ENCODE results near the gene HMGXB3. TPM values are rescaled to one million over a fixed set of nuclear protein-coding genes. Genes with fewer than 3 reads are reported as not detected.

HMGXB3 gene, protein sequence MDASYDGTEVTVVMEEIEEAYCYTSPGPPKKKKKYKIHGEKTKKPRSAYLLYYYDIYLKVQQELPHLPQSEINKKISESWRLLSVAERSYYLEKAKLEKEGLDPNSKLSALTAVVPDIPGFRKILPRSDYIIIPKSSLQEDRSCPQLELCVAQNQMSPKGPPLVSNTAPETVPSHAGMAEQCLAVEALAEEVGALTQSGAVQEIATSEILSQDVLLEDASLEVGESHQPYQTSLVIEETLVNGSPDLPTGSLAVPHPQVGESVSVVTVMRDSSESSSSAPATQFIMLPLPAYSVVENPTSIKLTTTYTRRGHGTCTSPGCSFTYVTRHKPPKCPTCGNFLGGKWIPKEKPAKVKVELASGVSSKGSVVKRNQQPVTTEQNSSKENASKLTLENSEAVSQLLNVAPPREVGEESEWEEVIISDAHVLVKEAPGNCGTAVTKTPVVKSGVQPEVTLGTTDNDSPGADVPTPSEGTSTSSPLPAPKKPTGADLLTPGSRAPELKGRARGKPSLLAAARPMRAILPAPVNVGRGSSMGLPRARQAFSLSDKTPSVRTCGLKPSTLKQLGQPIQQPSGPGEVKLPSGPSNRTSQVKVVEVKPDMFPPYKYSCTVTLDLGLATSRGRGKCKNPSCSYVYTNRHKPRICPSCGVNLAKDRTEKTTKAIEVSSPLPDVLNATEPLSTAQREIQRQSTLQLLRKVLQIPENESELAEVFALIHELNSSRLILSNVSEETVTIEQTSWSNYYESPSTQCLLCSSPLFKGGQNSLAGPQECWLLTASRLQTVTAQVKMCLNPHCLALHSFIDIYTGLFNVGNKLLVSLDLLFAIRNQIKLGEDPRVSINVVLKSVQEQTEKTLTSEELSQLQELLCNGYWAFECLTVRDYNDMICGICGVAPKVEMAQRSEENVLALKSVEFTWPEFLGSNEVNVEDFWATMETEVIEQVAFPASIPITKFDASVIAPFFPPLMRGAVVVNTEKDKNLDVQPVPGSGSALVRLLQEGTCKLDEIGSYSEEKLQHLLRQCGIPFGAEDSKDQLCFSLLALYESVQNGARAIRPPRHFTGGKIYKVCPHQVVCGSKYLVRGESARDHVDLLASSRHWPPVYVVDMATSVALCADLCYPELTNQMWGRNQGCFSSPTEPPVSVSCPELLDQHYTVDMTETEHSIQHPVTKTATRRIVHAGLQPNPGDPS (N-terminal part only)
- total RNA-seq, result 28.5 and 36.8 TPM in 2 replicates

DNA sequence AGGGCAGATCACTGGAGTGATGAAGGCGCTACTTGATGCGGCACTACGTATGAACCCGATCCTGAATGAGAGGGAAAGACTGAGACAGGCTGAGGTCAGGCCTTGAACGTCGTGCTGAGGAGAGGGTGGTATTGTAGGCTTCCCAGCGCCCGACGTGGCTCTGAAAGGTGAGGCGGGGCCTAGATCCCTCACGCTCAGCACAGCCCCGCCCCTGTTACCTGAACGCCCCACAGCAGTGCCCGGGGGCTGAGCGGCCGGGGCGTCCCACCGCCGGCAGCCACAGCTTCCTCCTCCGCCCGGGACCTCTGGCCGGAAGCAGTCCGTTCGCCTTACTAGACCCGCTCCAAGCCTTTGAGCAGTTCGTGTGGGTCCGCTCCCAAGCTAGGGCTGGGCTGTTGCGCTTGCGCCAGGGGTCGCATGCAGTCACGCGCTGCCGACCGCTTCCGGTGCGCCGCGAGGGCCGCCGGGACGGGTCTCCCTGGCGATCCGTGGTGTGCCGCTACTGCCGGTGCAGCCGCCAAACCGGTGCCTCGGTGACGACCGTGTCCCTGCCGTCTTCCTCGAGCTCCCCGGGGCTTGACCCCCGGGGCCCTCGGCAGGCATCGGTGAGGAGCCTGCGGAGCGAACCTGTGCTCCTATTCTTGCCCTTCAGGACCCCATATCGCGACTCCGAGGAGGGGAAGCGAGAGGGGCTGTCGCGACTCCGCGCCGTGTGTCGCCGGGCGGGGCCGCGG is at the start of gene HMGXB3, which contains the start of gene TIGD6:
HMGXB3 (plus strand) TSS at position 484 of the 734 bp plus-strand sequence. CDS start 4,114 bp downstream, outside the sequence.
TIGD6 (minus strand) TSS at position 399 of the 734 bp plus-strand sequence. CDS start 4,306 bp downstream, outside the sequence.
- Mint-ChIP-seq H3K36me3 (ENCODE audit: low read depth) (peaks cover 34% of the 10 kb centered on the region), H3K27me3 (no peaks in the 10 kb centered on the region), H3K4me3 (peak within 1 kb of the TSS; percentile 95), H3K9me3 (no peaks in the 10 kb centered on the region), H3K4me1 (peaks cover 28% of the 10 kb centered on the region), H3K27ac (peak within 1 kb of the TSS; percentile 91)
- intact Hi-C loops (cut with micrococcal nuclease), result loop anchor here (1.0 to 5.0 kb wide), 9 partner anchors 40 to 1772 kb away; partner anchors contain the start of genes CSNK1A1, G3BP1, PPARGC1B and SLC26A2
- ATAC-seq (ENCODE audit: low read depth), result peak; percentile 85
- DNase-seq, result peak; percentile 87
- ChIA-PET POLR2A (interaction anchor here (0.7 to 2.6 kb wide), 10 partner anchors 10 to 450 kb away, joined by 3 to 39 read pairs (median 4); partner anchors contain the start of genes CD74, CSNK1A1 and SLC26A2), CTCF (interaction anchor here (1.0 to 2.8 kb wide), 4 partner anchors 10 to 169 kb away, joined by 3 to 10 read pairs (median 6); no protein-coding TSS in a partner anchor)
- TF ChIP-seq, protein P1, sequence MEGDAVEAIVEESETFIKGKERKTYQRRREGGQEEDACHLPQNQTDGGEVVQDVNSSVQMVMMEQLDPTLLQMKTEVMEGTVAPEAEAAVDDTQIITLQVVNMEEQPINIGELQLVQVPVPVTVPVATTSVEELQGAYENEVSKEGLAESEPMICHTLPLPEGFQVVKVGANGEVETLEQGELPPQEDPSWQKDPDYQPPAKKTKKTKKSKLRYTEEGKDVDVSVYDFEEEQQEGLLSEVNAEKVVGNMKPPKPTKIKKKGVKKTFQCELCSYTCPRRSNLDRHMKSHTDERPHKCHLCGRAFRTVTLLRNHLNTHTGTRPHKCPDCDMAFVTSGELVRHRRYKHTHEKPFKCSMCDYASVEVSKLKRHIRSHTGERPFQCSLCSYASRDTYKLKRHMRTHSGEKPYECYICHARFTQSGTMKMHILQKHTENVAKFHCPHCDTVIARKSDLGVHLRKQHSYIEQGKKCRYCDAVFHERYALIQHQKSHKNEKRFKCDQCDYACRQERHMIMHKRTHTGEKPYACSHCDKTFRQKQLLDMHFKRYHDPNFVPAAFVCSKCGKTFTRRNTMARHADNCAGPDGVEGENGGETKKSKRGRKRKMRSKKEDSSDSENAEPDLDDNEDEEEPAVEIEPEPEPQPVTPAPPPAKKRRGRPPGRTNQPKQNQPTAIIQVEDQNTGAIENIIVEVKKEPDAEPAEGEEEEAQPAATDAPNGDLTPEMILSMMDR (IDR thresholded peaks at IDR 0.05), result no peak

DNA sequence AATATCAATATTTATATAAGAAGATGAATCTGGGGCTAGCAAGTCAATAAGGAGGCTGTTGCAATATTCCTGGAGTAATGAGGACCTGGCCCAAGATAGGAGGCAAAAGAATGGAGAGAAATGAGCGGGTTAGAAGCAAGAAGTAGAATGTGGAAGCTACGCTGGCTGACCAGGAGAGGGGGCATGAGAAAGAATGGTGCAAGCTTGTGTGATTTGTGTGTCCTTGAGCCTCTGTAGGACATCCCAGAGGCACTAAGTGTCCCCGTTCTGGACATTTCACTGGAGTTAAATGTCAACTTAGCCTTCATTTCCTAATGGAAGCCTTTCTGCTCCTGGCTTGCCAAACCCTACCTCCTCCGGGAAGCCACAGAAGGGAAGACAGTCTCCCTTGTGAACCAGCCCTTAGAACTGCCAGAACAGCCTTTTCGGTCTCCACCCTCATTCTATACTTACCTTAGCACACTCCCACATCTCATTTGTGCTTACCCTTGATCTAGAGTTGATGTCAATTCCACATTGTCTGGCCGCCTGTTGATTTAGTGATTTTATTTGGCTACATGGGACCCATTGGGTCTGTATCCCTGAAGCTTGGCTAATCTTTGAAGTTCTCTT is 49.3 kb upstream of the HMGXB3 start:
- TF ChIP-seq, protein P1 (IDR thresholded peaks at IDR 0.05), result no peak
- Mint-ChIP-seq H3K36me3 (ENCODE audit: low read depth) (no peaks in the 10 kb centered on the region), H3K4me1 (no peaks in the 10 kb centered on the region), H3K27me3 (peaks cover 7% of the 10 kb centered on the region), H3K4me3 (no peak overlapping the region), H3K27ac (no peak overlapping the region), H3K9me3 (no peaks in the 10 kb centered on the region)
- no peak for DNase-seq
- ChIA-PET POLR2A (no interaction called here), CTCF (interaction anchor here (1.1 to 2.0 kb wide), 2 partner anchors 39 to 41 kb away, joined by 5 to 7 read pairs; no protein-coding TSS in a partner anchor)
- intact Hi-C loops (cut with micrococcal nuclease), result loop anchor here (10.0 kb wide), 1 partner anchor 1126 kb away; the partner anchor contains the start of gene ADRB2
- ATAC-seq (ENCODE audit: low read depth), result no peak

DNA sequence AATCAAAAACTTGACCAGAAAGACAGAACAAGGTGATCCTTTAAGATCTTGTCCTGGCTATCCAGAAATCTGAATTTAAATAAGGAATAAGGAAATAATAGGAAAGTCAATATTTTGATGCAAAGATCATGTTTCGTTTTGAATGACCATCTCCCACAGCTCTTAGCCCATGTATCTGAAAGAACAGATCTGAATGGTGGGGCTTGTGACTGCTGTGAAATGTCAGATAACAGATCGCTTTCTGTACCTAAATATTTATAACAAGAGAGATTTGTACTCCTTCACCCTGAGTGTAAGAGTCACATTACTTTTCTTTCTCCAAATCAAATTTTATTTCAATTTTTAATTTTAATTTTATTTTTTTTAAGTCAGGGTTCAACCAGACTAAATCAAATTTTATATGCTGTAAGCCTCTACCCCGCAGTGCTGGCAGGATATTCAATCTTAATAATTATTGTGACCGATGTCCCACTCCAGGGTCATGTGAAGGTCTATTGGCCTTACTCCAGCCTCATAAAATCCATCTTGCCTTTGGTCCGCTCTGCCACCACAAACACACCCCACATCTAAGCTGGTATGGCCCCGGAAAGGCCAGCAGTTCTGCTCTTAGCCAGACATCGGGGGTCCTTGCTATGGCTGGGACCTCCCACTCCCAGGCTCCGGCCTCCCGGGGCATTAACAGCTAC is 47.0 kb upstream of the HMGXB3 start:
- Mint-ChIP-seq H3K27me3 (peaks cover 3% of the 10 kb centered on the region), H3K36me3 (ENCODE audit: low read depth) (no peaks in the 10 kb centered on the region), H3K27ac (no peak overlapping the region), H3K4me1 (no peaks in the 10 kb centered on the region), H3K4me3 (no peak overlapping the region), H3K9me3 (no peaks in the 10 kb centered on the region)
- DNase-seq, result no peak
- ATAC-seq (ENCODE audit: low read depth), result no peak
- intact Hi-C loops (cut with micrococcal nuclease), result loop anchor here (10.0 kb wide), 1 partner anchor 1129 kb away; the partner anchor contains the start of gene ADRB2
- ChIA-PET POLR2A (no interaction called here), CTCF (no interaction called here)
- TF ChIP-seq, protein P1 (IDR thresholded peaks at IDR 0.05), result no peak

DNA sequence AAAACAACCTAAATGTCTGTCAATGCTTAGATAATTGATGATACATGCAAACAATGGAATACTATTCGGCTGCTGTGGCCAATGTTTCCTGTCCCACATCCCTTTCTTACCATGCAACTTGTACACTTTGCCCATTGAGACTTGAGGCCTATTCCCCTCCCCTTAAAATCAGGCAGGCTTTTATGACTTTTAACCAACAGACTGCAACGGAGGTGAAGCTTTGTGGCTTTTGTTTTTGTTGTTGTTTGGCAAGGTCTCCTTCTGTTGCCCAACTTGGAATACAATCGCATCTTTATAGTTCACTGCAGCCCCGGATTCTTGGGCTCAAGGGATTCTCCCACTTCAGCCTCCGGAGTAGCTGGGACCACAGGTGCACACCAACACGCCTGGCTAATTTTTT is 45.7 kb upstream of the HMGXB3 start:
- DNase-seq (no peak), ATAC-seq (ENCODE audit: low read depth) (no peak)
- H3K27ac Mint-ChIP-seq, result no peak overlapping the region
- no peak overlapping the region for H3K4me3 Mint-ChIP-seq
- peaks cover 7% of the 10 kb centered on the region for H3K4me1 Mint-ChIP-seq
- POLR2A ChIA-PET, result no interaction called here
- H3K27me3 Mint-ChIP-seq, result peaks cover 3% of the 10 kb centered on the region
- no peaks in the 10 kb centered on the region for H3K36me3 Mint-ChIP-seq (ENCODE audit: low read depth)
- TF ChIP-seq, protein P1 (IDR thresholded peaks at IDR 0.05), result no peak
- H3K9me3 Mint-ChIP-seq, result no peaks in the 10 kb centered on the region
- intact Hi-C loops (cut with micrococcal nuclease), result loop anchor here (10.0 kb wide), 1 partner anchor 1130 kb away; the partner anchor contains the start of gene ADRB2
- CTCF ChIA-PET, result no interaction called here

Data from activated B cell treated with CpG ODN at 0.5 μM for 24 hours (primary cell).